ENCODE data around the gene SYNCRIP.

DNA sequence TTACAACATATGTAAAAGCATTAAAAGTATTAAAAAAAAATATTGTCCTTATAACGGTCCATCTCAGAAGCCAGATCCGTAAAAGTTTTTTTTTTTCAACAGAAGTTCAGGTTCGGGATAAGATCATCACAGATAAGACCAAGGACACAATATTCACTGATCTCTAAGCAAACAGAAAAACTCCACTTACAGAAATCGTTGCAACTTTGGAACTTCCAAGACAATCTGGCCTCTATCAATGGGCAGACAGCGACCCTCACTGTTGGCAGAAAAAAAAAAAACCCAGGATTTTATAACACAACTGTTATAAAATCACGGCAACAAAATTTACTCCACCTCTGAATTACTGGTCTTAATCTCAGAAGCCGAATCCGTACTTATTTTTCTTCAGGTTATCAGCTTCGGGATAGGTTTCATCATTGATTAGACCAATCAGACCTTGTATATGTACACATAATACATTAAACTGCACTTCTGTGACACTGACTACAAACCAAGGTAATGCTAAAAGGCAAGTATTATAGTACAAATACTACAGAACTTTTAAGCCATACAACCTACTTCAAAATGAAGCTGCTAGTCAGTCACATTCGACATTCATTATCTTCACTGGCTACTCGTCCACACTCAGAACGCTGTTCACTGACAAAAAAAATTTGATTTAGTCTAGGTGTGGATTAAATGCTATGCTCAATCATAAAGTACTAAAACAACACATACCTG is 34.7 kb upstream of the SYNCRIP start:
- TF ChIP-seq, protein P1, sequence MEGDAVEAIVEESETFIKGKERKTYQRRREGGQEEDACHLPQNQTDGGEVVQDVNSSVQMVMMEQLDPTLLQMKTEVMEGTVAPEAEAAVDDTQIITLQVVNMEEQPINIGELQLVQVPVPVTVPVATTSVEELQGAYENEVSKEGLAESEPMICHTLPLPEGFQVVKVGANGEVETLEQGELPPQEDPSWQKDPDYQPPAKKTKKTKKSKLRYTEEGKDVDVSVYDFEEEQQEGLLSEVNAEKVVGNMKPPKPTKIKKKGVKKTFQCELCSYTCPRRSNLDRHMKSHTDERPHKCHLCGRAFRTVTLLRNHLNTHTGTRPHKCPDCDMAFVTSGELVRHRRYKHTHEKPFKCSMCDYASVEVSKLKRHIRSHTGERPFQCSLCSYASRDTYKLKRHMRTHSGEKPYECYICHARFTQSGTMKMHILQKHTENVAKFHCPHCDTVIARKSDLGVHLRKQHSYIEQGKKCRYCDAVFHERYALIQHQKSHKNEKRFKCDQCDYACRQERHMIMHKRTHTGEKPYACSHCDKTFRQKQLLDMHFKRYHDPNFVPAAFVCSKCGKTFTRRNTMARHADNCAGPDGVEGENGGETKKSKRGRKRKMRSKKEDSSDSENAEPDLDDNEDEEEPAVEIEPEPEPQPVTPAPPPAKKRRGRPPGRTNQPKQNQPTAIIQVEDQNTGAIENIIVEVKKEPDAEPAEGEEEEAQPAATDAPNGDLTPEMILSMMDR (IDR thresholded peaks at IDR 0.05): peak; percentile 13 to 32 (median 28)
- TF ChIP-seq POLR2A (IDR thresholded peaks at IDR 0.05; ENCODE audit: low read depth) (no peak), POLR2AphosphoS5 (IDR thresholded peaks at IDR 0.05) (no peak)
